ENCODE data around the gene HELB. TPM values are rescaled to one million over a fixed set of nuclear protein-coding genes. Genes with fewer than 3 reads are reported as not detected.

The HELB gene
- total RNA-seq, 1 experiment from 2014 or later = 9.3 TPM

- ATAC-seq (no peak), DNase-seq (ENCODE audit: low read depth, low spot score) (no peak)
- ChIA-PET CTCF (no interaction called here), POLR2A (no interaction called here), RAD21 (ENCODE audit: low non-redundant PET in 1 of 2, low total read pairs in 2 of 2, uncharacterized antibody in 2 of 2, unreplicated experiment in 2 of 2) (no interaction called here)
- no TSS peak for BruUV-seq (replicated peaks)
- no peak overlapping the region for H3K4me3 ChIP-seq (replicated peaks in 1 of 2; ENCODE audit: low read depth in 1 of 2, low read length in 2 of 2)
- H3K36me3 ChIP-seq (ENCODE audit: control insufficient read depth in 1 of 2, insufficient read depth in 2 of 2, low read length in 2 of 2) = no peaks in the 10 kb centered on the region
- H3K9ac ChIP-seq (ENCODE audit: low read length) = no peak overlapping the region
- no peak overlapping the region for H3K4me2 ChIP-seq (ENCODE audit: low read length)
- H3K9me2 ChIP-seq (ENCODE audit: insufficient read depth) = no peaks in the 10 kb centered on the region
- H3K79me2 ChIP-seq (ENCODE audit: insufficient read depth, low read length) = no peaks in the 10 kb centered on the region
- TF ChIP-seq TCF7L2 (IDR thresholded peaks at IDR 0.05; ENCODE audit: borderline replicate concordance, extremely low read depth, insufficient read depth, insufficient read length) (no peak), YY1 (IDR thresholded peaks at IDR 0.05; ENCODE audit: extremely low read depth, insufficient replicate concordance, low read depth, low read length) (no peak), ZNF274 (IDR thresholded peaks at IDR 0.05; ENCODE audit: low read depth, low read length) (no peak), JUND (IDR thresholded peaks at IDR 0.05) (no peak), CTCF (IDR thresholded peaks at IDR 0.05 in 2 of 3, conservative IDR thresholded peaks at IDR 0.05 in 1 of 3; ENCODE audit: borderline replicate concordance in 1 of 3, insufficient read depth in 1 of 3, low read depth in 2 of 3, low read length in 2 of 3) (no peak), CEBPB (IDR thresholded peaks at IDR 0.05; ENCODE audit: low read depth) (no peak), SIN3A (IDR thresholded peaks at IDR 0.05; ENCODE audit: low read depth) (no peak), RAD21 (IDR thresholded peaks at IDR 0.05; ENCODE audit: low read depth) (no peak), CBX3 (IDR thresholded peaks at IDR 0.05; ENCODE audit: low read depth) (no peak), ATF3 (IDR thresholded peaks at IDR 0.05) (no peak), EGR1 (IDR thresholded peaks at IDR 0.05; ENCODE audit: low read depth) (no peak), FOSL1 (IDR thresholded peaks at IDR 0.05; ENCODE audit: low read depth) (no peak)
- no peaks in the 10 kb centered on the region for H3K27me3 ChIP-seq (ENCODE audit: insufficient read depth, low read length)
- no peaks in the 10 kb centered on the region for H4K20me1 ChIP-seq (ENCODE audit: insufficient read depth)
- intact Hi-C loops (cut with micrococcal nuclease) = no loop called here
- no peaks in the 10 kb centered on the region for H3K4me1 ChIP-seq (ENCODE audit: control insufficient read depth in 1 of 2, insufficient read depth in 2 of 2, low read length in 2 of 2)
- H3K27ac ChIP-seq (ENCODE audit: low read depth, low read length) = no peak overlapping the region
- no peak overlapping the region for H2AFZ ChIP-seq (ENCODE audit: low read depth, low read length, poor library complexity, severe bottlenecking)
- H3K9me3 ChIP-seq (ENCODE audit: control insufficient read depth in 1 of 2, insufficient read depth in 1 of 2, low read depth in 1 of 2, low read length in 2 of 2) = no peaks in the 10 kb centered on the region
These were observed 42.9 kb downstream of the HELB start for GRCh38 chr12:66345212-66345611.

All from HCT116 (cell line).